ENCODE data around the gene SLC9A7.

SLC9A7 gene

DNA sequence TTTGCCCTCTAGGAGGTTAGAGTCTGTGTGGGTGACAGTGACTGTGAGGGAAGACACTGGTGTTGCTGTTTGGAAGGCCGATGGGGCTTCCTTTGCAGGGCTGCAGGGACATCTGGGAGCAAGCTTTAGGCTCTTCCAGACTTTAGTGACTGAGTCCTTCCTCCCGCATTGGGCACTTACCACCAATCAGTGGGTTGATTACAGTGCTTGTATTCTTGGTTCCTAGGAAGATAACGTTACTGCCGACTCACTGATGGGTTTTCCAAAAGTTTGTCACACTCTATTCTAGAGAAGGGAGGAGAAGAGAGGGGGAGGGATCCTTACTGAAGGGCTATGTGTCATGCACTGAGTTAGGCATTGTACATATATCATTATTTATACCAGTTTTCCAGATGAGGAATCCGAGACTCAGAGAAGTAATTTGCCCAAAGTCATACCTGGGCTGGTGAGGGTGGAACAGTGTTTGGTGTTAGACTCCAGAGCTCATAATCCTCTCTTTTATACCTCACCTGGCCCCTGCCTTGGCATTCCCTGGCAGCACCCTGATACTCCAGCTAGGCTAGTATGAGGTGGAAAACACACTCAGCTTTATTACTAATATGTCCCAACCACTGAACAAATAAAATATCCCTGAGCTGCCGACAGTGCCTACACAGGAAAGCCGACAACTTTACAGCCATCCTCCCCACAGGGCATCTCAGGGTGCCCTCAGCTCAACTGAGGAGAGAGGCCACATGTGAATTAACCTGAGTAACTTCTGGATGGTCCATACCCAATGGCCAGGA lies 181.5 kb downstream of the SLC9A7 start:
- DNase-seq = no peak
- intact Hi-C loops (cut with DNase I) = loop anchor here (10.0 kb wide), 1 partner anchor 67 kb away; no protein-coding TSS in a partner anchor

- no peak for DNase-seq
- intact Hi-C loops (cut with DNase I) = loop anchor here (10.0 kb wide), 1 partner anchor 68 kb away; no protein-coding TSS in a partner anchor
Observed at GRCh38 chrX:46576458-46576857, 182.5 kb downstream of the SLC9A7 start.

GRCh38 chrX:46575991-46576392 lies 182.9 kb downstream of the SLC9A7 start:
- peak in 1 of 10 donors; percentile 17 for DNase-seq

GRCh38 chrX:46575586-46575985 lies 183.3 kb downstream of the SLC9A7 start:
- intact Hi-C loops (cut with DNase I) = loop anchor here (10.0 kb wide), 1 partner anchor 69 kb away; no protein-coding TSS in a partner anchor
- DNase-seq = no peak

More at GRCh38 chrX:46575991-46576392, 182.9 kb downstream of the SLC9A7 start:
- intact Hi-C loops (cut with DNase I) = loop anchor here (10.0 kb wide), 1 partner anchor 69 kb away; no protein-coding TSS in a partner anchor

DNA sequence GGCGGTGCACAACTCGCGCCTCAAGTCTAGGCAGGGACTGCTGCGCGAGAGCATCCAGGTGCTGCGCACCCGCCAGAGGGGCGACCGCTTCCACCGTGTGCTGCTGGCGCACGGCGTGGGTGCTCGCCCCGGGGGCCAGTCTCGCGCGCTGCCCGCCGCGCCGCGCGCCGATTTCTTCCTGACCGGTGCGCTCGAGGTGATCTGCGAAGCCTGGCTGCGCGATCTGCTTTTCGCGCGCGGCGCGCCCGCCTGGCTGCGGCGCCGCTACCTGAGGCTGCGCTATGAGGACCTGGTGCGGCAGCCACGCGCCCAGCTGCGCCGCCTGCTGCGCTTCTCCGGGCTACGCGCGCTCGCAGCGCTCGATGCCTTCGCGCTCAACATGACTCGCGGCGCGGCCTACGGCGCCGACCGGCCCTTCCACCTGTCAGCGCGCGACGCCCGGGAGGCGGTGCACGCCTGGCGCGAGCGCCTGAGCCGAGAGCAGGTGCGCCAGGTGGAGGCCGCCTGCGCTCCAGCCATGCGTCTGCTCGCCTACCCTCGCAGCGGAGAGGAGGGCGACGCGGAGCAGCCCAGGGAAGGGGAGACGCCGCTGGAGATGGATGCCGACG lies 184.0 kb downstream of the SLC9A7 start:
- intact Hi-C loops (cut with DNase I) = loop anchor here (10.0 kb wide), 1 partner anchor 70 kb away; no protein-coding TSS in a partner anchor
- peak in 1 of 10 donors; percentile 85 for DNase-seq

GRCh38 chrX:46573892-46574773 lies 184.8 kb downstream of the SLC9A7 start:
- DNase-seq = peak in 5 of 10 donors; percentile 12 to 88 (median 33)

DNA sequence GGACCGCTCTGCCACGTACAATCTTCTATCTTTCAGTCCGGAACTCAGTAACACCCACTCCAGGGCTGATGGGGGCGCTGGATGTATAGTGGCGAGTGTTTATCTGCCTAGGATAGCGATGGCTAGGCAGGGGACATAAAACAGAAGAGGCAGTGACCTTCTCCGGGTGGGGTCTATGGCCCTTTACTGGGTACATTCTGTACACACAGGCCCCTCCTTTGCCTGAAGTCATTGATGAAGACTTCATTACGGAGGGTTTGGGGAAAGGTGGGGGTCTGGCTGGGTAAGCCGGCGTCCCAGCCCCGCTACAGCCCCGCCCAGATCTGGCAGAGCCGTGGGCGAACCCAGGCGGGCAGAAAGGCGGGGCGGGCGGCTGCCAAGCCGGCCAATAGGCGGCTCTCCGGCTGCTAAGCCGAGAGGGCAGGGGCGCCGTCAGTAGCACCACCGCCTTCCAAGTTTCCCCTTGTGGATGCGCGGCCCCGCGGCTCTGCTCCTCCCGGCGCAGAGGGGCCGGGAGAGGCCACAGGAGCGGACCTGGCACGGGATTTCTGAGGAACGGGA lies 185.5 kb downstream of the SLC9A7 start, which contains the start of gene CHST7:
Gene CHST7, plus strand, starts transcription at position 435 of the 561 bp plus-strand sequence. CDS start 167 bp downstream, outside the sequence.
- DNase-seq = peak; percentile 16 to 88 (median 40)
- intact Hi-C loops (cut with DNase I) = loop anchor here (10.0 kb wide), 1 partner anchor 71 kb away; no protein-coding TSS in a partner anchor

More at GRCh38 chrX:46573892-46574773, 184.8 kb downstream of the SLC9A7 start:
- intact Hi-C loops (cut with DNase I) = loop anchor here (10.0 kb wide), 1 partner anchor 71 kb away; no protein-coding TSS in a partner anchor

DNA sequence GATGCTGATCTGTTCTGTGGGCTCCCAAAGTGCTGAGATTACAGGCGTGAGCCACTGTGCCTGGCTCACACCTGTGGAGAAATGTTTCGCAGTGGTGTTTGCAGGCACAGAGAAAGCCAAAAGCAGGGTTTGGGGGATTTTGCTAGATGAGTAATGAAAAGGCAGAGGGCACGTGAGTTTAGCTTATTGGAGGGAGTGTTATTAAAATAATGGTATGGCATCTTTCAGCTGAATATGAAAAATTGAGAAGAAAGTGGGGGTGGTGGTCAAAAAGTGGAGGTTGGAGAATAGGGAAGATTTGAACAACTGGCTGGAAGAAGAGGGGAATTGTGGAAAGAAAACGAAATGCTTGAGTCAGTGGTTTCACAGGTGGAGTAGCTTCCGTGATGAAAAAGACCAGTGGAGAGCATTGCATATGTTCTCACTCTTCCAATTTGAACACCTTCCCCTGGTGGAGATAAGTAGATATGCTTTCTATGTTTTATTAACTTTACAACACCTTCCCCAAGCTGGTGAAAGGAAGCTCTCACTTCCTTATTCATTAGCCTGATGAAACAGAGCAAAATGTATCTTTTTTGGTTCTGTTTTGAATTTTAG lies 186.5 kb downstream of the SLC9A7 start:
- intact Hi-C loops (cut with DNase I) = loop anchor here (10.0 kb wide), 1 partner anchor 72 kb away; no protein-coding TSS in a partner anchor
- no peak for DNase-seq

DNA sequence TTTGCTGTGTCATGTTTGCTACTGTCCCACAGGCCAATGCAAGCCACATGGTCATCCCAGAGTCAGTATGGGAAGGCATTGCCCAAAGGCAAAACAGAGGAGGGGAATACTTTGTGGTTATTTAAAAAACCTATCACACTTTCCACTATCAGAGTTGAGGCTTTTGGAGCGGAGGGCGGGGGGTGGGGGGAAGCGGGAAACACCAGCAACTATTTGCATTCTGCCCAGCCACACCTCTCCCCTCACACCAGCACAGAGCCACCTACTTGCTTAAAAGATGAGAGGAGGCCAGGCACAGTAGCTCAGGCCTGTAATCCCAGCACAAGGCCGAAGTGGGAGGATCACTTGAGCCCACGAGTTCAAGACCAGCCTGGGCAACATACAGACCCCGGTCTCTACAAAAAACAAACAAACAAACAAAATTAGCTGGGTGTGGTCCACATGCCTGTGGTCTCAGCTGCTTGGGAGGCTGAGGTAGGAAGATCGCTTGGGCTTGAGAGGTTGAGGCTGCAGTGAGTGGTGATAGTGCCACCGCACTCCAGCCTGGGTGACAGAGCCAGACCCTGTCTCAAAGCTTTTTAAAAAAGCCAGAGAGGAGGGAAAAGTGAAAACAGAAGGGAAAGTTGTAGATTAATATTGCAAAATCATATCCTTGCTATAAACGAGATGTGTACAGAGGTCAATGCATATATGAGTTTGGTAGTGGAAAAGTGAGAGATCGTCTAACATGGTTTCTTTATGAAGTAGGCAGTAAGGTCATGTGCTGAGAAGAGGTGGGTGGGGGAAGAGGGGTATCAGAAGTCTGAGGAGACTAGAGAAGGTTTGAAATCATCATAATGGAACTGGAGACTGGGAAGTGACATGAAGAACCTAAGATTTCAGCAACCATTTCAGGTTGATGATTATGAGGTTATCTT lies 187.2 kb downstream of the SLC9A7 start:
- intact Hi-C loops (cut with DNase I) = loop anchor here (10.0 kb wide), 1 partner anchor 73 kb away; no protein-coding TSS in a partner anchor

DNA sequence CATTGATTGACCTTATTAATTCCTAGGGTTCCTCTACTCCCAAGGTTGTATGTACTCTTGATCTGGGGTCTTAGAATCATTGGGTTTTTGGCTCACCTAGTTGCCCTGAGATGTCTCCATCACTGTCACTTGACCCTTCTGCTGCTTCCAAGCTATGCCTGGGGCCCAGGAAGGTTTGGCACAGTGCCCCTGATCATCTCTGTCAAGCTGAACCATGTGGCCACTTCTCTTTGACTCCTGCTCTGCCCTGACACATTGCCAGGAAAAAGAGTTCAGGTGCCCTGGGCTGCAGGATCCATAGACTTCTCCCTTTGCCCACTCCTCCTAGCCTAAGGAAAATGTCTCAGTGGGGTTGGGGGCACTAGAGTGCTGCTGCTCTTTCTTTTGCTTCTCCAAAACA lies 189.3 kb downstream of the SLC9A7 start:
- intact Hi-C loops (cut with DNase I) = loop anchor here (10.0 kb wide), 1 partner anchor 75 kb away; no protein-coding TSS in a partner anchor
- DNase-seq = no peak

More for the DNA sequence above, 187.2 kb downstream of the SLC9A7 start:
- DNase-seq = no peak

GRCh38 chrX:46567388-46567787 lies 191.5 kb downstream of the SLC9A7 start:
- DNase-seq = no peak
- intact Hi-C loops (cut with DNase I) = no loop called here

- intact Hi-C loops (cut with DNase I) = no loop called here
- no peak for DNase-seq
Observed at GRCh38 chrX:46561824-46562657, 196.9 kb downstream of the SLC9A7 start.

- intact Hi-C loops (cut with DNase I) = loop anchor here (10.0 kb wide), 1 partner anchor 236 kb away; no protein-coding TSS in a partner anchor
- no peak for DNase-seq
Observed at GRCh38 chrX:46559062-46559461, 199.9 kb downstream of the SLC9A7 start.

GRCh38 chrX:46554942-46555341 lies 204.0 kb downstream of the SLC9A7 start:
- no peak for DNase-seq
- intact Hi-C loops (cut with DNase I) = loop anchor here (10.0 kb wide), 1 partner anchor 240 kb away; no protein-coding TSS in a partner anchor

DNA sequence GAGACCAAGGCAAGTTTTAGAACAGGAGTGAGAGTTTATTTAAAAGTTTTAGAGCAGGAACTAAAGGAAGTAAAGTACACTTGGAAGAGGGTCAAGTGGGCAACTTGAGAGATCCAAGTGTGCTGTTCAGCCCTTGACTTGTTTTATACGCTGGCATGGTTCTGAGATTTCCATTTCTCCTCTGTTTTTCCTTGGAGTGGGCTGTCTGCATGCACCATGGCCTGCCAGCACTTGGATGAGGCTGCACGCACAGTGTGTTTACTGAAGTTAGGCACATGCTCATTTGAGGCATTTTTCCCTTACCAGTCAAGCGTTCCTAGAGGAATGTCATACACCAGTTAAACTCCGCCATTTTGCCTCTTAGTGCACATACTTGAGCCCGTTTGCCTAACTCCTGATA lies 205.0 kb downstream of the SLC9A7 start:
- intact Hi-C loops (cut with DNase I) = loop anchor here (10.0 kb wide), 1 partner anchor 241 kb away; no protein-coding TSS in a partner anchor
- no peak for DNase-seq

DNA sequence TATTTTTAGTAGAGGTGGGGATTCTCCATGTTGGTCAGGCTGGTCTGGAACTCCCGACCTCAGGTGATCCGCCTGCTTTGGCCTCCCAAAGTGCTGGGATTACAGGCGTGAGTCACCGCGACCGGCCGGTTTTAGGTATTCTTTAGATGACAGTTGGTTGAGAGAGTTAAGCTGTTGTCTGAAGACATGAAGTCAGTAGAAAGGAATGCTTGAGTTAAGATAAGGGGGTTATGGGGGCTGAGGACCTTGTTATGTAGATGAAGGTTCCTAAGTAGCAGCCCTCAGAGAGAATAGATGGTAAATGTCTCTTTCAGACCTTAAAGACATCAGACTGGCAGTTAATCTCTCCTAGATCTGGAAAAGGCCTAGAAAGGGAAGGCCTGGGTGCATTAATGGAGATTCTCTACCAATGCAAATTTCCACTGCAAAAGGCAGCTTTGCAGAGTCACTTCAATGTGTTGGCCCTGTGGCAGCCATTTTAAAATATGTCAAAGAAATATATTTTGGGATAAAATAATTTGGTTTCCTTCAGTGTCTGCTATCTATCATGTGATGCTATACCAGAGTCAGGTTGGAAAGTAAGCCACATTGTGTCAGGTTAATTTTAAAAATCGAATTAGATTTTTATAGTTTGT lies 207.3 kb downstream of the SLC9A7 start:
- intact Hi-C loops (cut with DNase I) = loop anchor here (10.0 kb wide), 1 partner anchor 243 kb away; no protein-coding TSS in a partner anchor
- no peak for DNase-seq
